ENCODE results near the gene TCEA3.

The TCEA3 gene

DNA sequence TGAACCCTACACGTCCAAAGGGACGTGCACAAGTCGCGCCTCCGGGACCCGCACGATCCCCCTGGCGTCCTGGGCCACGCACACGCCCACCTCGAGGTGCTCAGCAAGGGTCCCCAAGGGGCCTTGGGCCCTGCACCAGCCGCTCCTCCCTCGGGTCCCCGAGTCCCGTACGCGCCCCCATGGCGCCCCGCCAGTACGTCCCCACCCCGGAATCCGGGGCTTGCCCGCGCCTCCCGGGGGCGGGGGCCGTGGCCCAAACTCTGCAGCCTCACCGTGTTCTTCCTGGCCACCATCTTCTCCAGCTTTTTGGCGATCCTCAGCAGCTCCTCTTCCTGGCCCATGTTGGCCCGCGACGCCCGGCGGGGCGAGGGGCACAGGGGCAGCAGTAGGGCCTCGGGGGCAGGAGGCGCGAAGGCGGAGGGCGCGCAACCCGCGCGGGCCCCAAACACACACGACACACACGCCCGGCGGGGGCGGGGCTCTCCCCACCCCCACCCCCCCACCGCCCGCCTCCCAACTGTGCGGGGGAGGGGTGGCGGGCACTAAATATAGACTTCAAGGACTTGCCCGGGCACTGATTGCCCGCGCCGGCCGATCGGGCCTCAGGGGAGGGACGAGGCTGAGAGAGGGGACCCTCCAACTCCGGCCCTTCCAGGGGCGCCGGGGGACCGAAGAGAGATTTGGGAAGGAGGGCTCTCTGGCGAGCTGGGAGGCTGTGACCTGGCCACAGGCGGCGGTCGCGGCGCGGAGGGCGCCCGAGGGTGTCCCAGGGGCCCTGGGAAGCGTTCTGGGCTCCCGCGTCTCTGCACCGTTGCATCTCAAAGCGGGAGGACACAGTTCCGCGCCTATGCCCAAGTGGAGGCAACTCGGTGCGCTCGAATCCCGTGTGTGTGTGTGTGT is at the start of gene TCEA3:
Gene TCEA3, minus strand, starts transcription at position 456 of the 900 bp plus-strand sequence. Its CDS starts 115 bp downstream, at position 341.
- no peak for DNase-seq

GRCh38 chr1:23473037-23473800 is 48.7 kb upstream of the TCEA3 start:
- no peak for DNase-seq

GRCh38 chr1:23472351-23473036 is 47.9 kb upstream of the TCEA3 start:
- DNase-seq: no peak

GRCh38 chr1:23471473-23472075 is 47.0 kb upstream of the TCEA3 start:
- DNase-seq: no peak

DNA sequence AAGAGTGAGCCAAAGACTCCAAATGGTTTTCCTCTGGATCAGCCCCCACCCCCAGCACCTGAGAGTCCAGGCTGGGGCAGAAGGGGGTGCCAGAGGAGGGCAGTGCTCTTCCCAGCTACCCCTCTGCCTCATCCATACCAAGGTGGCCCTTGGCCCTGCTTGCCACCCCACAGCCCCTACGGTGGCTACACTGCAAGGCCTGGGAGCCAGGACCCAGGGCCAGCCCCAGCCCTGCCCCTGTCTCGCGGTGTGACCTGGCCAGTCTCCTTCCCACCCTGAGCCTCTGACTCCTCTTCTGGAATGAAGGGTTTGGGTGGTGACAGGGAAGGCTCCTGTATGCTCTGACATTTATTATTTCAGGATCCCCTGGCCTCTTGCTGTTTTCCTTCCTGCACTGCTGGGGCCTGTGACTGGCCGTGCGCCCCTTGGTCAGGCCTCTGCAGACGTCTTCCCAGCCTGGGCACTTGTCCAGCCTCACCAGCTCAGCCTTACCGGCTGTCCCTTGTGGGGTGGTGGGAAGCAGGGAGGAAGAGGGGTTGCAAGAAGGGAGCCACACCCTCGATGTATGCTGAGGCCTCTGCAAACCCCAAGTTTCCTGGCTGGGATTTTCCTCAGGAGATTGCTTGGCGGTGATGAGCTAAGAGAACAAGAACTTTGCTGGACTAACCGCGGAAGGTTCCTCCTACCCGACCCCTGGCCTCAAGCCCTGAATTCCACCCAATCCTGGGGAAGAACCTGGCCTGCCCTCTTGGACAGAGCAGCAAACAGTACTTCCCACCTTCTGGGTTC is 45.9 kb upstream of the TCEA3 start:
- DNase-seq: no peak

DNA sequence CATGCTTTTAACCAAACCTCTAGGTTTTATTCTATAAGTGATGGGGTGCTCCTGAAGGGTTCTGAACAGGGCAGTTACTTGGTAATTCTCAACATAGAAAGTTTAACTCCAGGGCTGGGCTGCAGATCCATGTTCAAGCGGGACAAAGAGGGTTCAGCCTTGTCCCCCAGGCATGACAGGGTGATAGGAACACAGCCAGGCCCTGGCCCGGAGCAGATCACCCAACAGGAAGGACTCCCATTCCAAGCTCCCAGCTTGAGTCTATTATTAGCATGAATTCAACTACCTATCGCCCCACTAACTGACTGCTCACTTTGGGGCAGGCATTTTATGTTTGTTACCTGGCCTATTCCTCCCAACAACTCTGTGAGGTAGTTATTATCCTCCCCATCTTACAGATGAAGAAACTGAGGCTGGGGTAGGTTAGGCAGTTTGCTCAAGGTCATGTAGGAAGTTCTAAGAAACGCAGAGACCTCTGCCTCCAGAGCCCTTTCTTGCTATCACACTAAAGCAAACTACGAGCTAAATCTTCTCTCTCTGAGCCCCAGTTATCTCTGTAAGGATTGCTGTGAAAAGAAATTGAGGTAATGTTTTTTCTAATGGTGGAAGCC is 44.9 kb upstream of the TCEA3 start:
- no peak for DNase-seq

DNA sequence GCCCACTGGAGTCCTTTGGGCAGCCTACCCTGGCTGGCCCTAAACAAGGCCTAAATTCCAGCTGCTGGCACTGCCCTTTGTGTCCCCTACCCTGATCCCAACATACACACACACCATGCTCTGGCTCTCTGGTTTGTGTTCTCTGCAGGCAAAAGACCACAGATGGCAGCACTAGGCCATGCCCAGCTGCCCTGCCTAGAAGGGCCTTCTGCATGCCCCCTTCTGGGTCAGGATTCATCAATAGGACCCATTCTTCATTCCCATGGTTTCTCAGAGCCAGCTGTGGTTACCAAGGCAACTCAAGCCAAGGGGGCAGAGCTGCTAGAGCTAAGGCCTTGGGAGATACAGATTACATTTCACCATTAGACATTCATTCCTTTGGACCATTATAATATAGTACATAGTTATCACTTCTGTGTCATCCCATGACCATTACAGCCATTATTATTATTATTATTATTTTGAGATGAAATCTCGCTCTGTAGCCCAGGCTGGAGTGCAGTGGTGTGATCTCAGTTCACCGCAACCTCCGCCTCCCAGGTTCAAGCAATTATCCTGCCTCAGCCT is 42.0 kb upstream of the TCEA3 start:
- no peak for DNase-seq

GRCh38 chr1:23463286-23463685 is 38.7 kb upstream of the TCEA3 start:
- DNase-seq: no peak

GRCh38 chr1:23462766-23463165 is 38.2 kb upstream of the TCEA3 start:
- DNase-seq: no peak

DNA sequence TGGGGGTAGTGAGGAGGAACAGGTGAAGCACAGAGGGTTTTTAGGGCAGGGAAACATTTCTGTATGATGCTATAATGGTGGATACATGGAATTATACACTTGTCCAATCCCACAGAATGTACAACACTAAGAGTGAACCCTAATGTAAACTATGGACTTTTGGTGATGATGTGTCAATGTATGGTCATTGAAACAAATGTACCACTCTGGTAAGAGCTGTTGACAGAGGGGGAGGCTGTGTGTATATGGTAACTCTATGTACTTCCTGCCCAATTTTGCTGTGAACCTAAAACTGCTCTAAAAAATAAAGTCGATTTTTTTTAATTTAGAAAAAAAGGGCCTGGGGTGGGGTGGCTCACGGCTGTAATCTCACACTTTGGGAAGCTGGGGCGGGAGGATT is 36.5 kb upstream of the TCEA3 start:
- DNase-seq: no peak

DNA sequence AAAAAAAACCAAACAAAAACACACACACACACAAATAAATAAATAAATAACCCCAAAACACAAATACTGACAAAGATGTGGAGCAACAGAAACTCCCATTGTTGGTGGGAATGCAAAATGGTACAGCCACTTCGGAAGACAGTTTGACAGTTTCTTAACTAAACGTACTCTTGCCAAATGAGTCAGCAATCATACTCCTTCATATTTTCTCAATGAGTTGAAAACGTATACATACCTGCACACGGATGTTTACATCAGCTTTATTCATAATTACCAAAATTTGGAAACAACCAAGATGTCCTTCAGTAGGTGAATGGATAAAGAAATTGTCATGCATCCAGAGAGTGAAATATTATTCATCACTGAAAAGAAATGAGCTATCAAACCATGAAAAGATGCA is 36.0 kb upstream of the TCEA3 start:
- DNase-seq: no peak

DNA sequence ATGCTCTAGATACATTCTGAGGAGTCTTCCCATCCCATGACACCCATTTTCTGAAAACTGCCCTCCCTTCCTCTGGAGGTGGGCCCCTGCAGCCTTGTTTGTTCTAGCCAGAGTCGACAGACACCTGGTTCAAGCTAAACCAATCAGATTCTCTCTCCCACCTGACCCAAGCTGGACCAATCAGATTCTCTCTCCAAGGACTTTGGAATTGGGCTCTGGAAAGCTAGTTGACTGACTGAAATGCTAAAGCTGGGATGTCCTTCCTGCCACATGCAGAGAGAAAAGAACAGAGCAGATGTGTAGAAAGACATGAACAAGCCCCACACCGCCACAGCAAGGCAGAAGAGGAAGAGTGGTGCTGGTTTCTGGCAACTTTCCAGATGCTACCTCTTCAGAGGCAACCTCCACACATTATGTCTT is 34.8 kb upstream of the TCEA3 start:
- DNase-seq: no peak

DNA sequence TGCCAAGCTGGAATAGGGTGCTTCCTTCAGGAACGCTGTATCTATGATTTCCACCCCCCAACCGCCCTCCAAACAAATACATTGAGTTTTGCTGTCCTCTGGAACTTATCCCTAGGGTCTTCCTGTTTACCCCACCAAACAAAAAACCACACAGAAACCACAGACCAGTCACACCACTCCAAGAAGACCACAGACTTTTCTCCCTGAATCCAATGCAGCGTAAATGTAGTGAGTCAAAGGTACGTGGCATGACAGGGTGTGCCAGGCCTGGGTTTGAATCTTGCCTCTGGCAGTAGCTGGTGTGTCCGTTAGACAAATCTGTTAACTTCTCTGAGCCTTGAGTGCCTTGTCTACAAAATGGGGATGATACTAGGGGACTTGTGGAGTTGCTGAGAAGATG is 31.7 kb upstream of the TCEA3 start:
- DNase-seq: no peak

DNA sequence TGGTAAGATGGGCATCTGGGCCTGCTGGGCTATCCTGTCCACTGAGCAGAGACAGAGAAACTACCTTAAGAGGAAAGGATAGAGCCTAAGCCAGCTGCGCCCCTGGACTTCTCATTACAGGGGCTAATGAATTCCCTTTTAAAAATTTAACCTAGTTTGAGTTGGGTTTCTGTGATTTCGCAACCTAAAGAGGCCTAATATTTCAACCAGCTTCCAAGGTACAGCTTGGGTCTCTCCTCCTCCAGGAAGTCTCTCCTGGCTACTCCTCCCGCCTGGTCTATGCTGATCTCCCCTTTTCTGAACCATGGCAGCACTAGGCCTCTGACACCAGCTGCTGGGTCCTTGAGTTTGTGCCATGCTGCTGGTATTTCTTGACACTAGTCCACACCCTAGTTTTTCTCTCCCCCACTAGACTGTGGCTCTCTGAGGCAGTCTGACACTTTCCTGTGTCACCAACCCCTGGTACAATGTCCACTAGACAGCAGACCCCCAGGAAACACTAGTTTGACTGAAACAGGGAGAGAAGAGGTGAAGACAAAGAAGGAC is 29.0 kb upstream of the TCEA3 start:
- no peak for DNase-seq

DNA sequence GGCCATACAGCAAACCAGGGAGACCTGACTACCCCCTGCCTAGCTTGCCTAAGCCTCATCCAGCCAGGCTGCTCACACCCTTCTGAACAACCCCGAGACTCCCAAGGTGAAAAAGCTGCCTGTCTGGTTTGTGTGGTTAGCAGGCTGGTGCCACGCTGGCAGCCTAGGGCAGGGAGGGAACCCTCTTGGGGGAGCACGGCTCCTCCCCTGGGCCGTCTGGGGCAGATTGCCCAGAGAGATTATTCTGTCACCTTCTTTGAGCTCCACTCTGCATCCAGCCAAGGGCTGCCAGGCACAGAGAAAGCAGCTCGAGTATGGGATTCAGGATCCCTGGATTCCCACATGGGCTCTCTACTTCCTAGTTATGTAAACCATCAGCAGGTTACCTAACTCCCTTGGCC is 27.5 kb upstream of the TCEA3 start:
- no peak for DNase-seq

- DNase-seq: no peak
Observed at GRCh38 chr1:23451441-23451840, 26.9 kb upstream of the TCEA3 start.

DNA sequence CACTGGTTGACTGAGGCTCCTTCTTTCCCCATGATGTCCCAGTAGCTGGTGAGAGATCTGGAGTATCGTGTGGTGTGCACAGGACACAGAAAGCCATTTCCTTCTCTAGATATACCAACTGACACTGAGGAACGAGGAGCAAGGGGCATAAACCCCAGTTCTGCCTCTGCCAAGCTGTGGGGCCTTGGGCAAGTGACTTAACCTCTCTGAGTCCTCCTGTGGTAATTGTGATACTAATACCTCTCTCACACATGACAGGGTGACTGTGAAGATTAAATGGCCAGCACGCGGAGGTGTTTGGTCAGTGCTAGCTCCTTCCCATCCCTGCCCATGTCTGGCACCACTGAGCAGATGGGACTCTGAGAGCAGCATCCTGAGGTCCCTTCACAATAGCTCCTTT is 26.3 kb upstream of the TCEA3 start:
- no peak for DNase-seq

GRCh38 chr1:23449958-23450357 is 25.4 kb upstream of the TCEA3 start:
- DNase-seq: no peak

DNA sequence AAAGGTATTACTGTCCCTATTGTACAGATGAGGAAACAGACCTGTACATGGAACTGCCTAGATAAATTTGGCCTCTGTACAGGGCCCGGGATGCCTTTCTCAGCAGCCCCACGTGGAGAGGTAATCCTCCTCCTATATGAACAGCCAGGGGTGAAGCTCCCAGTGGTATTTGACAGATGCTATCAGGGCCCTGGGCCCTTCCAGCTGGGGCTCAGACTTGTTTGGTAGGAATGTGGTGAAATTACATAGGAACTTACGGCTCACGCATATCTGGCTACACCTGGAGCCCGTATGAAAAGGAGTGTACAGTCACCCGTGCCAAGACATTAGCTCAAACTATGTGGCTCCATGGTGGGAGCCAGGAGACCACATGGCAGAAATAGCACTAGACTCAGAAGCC is 24.8 kb upstream of the TCEA3 start:
- no peak for DNase-seq

DNA sequence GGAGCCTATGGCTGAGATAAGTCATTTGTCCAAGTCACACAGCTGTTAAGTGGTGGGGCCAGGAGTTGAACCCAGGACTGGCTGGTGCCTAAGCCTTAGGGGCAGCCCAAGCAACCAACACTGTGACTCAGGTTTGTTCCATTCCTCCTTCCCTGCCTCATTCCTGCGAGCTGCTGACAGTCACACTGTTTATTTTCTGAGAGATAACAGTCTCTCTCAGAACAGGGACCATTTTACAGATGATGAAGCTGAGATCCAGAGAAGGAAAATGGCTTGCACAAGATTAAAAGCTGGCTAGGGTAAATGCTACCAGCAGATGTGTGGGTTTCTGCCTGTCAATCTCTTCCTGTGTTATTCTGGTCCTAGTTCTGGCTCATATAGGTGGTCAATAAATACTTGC is 24.3 kb upstream of the TCEA3 start:
- no peak for DNase-seq

- DNase-seq: peak; percentile 6
Observed at GRCh38 chr1:23446661-23447310, 22.2 kb upstream of the TCEA3 start.
